Stimulated activated CD4-positive, alpha-beta T cell treated with anti-CD3 and anti-CD28 coated beads, Interleukin-15, amount 100 ng/mL, for 1 hour (primary cell): ENCODE data around the gene ASB18.

Experiments
- DNase-seq, 2 donors: peaks; one replicate each; pipeline ENCODE4 v3.0.0-alpha.2; 2020; ENCODE audit warnings: low read depth in 1 of 2, low spot score in 1 of 2

ASB18 gene

DNA sequence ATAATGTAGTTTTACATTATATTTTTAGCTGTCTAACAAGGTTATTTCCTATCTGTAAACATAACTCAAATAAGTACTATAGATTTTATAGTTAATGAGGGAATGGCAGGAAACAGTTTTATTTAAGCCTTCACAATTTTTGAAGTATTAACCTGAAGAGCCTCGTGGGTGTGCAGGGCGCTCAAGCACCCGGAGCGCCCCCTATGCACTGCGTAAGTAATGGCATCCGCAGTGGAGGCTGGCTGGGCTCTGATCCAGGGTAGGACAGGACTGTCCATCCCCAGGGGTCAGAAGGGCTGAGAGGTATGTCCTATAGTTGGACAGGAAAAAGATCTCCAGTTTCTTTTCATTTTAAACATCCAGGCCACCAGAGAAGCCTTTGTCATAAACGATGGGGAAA, 87.8 kb downstream of the ASB18 start:
- no peak for DNase-seq

DNA sequence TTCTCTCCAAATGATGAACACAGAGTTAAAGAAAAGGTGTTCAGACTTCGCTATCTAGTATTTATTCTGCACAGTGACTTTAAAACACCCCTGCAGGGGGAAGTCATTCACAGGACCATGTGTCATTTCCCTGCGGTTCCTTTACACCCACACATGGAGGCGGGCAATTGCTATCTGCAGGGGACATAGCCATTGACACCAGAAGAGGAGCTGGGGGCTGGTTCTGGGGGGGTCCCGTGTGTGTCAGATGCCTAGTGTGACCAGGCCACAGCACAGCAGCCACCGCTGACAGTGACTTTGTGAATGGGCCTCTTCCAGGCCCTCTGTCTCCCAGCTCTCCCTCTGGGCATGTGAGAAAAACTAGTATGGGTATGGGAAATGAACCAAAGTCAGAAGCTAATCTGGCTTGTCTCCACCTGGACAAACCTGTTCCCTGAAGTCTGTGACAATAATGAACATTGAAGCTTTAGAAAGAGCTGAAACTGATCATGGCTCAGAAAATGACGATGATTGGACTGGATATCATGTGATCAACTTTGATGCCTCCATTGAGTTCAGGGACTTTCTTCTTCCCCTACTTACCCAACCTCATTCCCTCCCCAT, 88.6 kb downstream of the ASB18 start:
- no peak for DNase-seq

DNA sequence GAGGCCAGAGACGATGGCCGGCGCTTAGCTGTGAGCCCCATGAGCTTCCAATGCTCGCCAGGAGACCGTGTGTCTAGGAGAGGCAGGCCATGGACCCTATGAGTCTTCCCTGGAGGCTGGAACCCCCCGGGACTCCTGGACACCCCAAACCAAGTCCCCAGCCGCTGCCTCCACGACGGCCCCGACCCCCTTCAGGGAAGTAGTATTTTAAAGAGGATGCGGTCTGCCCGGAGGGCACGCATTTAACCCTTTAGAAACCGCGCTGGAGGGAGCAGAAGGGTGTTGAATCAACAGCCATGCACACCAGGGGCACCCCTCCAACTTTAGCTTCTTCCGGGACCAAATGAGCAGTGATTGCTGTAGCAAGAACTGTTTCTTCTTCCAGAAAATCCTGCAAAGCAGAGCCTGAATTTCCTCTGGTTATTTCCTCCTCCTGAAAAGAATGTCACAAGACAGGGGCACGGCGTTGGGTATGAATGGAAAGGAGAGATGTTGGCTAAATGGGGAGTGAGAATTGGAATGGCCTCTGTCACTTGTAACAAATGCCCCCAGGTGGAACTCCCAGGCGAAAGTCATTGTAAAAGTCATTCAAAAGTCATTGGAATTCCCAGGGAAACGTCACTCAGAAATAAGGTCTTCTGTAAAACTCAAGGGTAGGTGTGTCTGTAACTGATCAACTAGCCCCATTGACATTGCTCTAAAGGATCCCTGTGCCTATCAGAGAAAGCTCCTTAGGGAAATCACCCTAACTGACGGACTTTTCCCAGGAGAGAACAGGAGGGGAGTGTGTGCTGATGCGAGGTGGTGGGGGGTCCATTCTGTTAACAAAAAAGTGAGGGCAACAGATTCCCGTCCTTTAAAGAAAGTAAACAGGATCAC, 90.2 kb downstream of the ASB18 start:
- DNase-seq: no peak

DNA sequence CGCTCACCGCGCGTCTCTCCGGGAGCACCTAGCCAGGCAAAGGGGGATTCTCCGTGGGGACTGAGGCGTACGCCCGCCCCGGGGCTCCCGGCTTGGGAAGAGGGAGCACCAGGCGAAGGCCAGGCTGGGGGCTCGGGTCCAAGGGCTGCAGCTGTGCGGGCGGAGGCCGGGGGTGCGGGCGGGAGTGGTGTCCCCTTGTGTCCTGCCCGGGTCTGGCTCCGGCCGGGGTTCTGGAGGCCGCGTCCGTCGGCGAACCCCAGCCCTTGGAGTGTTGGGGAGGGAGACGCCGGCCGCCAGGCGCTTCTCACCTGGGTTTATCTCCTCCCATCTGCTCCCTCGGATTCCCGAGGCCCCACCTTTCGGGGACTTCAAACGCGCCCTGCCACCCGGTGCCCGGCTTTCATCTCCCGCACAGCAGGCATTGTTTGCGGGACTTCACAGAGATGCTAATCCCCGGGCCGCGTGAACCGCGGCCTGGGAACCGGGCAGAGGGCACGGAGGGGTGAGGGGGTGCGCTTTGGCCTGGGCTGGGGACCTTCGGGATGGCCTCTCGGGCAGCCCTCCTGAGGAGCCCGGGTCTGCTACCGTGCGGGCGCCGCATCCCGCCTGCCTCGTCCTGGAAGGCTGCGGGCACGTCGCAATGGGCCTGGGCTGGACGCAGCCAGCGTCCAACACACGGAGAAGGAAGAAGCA, 91.0 kb downstream of the ASB18 start:
- no peak for DNase-seq

DNA sequence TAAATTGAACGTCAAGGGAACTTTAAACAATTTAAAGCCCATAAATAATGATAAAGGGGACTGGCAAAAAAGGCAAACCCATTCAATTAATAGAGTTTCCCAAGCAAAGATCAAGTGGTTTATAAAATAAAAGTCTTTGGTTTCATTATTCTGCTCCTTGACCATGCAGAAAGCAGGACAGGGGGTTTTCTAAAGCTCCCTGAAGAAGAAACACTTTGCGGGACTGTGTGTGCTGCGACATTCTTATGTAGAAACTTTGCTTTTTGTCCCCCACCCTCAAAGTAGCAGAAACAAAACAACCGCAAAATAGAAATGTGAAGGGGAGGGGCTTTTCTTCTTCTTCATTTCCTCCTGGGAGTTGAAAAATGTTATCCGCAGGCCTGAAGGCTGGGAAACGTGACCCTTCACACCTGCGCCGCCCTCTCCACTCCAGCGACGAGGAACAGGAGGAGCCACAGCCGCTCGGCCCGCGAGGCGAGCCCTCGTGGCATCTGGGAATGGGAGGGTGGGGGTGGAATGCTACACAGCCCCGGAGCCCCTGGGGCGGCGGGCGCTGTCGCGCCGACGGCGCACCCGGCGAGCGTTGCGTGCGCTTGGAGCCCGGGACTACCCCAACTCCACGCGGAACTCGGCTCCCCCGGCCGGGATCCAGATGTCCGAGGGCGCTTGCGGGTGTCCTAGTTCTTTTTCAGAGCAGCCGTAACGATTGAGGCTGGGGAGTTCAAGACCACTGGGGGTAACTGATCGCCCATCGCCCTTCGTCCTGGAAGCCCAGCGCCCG, 91.8 kb downstream of the ASB18 start:
- DNase-seq: no peak

DNA sequence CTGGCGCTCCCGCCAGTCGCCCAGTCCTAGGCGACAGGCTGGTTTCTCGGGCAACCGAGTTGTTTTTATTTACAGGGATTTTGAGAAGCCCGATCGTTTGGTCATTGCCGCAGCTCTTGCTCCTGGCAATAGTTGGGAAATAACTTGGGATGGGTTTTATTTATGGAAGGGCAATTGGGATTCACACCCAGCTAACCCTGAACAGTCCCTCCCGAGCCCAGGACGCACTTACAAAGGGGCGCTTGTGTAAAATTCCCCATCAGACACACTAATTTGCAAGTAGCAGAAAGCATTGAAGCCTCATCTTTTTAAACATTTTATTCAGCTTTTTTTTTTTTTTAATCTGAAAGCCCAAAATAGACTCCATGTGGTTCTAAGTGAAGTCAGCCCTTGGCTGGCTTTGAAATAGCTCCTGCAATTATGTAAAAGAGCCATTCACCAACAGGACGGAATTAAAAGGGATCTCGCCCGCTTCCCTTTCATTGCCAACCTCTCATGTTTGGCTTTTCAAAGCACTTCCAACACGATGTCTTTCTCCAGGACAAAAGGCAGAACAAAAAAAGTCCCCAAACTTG, 92.4 kb downstream of the ASB18 start:
- no peak for DNase-seq

DNA sequence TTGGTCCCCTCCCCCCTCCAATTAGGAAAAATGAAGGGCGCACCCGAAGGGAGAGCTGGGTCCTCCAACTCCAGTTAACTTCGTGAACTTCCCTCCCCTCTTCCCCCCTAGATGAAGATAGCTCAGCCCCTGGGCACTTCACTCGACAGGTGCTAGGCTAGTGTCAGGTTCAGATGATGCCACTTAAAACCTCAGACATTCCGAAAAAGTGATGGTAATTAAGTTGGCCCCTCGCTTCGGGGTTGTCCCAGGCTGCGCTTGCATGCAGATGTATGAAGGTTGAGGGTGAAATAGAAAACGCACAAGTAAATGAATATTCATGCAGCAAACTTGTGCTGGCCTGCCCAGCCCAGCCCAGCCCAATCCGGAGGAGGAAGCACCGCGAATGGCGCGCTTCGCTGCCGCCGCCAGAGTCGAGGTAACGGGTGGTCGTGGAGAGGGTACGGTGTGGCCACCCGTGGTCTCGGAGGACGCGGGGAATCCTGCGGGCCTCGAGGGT, 93.0 kb downstream of the ASB18 start:
- no peak for DNase-seq

DNA sequence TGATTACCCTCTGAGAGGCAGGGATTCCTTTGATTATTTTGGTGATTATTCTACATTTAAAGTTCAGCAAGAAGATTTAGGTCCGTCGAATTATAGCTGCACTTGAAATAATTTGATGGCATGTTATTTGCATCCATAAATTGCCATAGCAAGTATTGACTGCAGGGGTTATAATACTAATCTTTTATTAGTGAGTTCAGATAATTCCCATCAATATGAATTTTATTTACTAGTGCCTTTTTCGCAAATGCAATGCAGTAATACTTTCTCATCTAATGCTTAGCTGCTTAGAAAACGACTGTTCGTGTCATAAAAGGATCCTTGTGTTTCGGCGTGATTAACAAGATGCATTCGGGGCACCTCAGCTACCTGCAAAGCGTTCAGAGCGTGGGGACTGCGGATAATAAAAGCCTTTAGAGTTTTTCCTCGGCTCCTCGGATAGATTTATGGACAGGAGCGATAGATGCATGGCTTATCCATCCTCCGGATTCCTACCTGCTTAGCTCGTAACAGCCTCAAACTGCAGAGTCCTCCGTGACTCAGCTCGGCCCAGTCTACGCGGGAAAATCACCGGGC, 93.5 kb downstream of the ASB18 start:
- no peak for DNase-seq

DNA sequence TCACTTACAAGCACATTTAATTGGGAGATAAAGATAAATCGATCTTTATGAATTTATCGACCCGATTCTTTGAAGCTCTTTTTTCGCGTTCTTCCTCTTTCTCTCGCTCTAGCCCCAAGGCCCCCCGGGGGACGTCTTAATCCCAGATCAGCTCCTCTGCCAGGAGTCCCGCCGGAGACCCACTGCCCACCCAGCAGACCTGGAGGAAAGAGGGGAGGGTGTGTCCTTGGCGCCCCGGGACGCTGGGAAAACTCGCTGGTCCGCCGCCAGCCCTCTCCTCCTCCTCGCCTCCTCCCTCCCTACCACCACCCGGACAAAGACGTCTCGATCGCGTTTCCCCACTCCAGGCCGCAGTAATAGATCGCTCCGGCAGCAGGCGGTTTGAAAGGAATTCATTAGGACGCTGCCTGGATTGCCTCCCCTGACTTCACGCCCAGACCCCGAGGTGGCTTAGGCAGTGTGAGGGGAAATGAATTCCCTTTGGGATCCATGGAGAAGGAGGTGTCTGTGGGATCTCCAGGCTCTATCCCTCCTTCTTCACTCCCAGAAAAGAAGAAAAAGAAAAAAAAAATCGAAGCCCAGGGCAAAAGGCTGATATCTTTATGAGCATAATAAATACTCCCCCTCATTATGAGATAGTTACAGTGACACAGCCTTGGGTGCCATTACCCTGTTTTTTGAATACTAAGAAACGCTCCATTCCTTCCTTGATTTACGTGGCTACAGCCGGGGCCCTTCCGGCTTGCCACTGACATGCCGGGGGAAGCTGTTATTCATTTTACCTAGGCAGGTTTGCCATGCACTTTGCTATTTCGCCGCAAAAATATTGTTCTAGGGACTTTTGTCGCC, 94.2 kb downstream of the ASB18 start:
- DNase-seq: no peak

DNA sequence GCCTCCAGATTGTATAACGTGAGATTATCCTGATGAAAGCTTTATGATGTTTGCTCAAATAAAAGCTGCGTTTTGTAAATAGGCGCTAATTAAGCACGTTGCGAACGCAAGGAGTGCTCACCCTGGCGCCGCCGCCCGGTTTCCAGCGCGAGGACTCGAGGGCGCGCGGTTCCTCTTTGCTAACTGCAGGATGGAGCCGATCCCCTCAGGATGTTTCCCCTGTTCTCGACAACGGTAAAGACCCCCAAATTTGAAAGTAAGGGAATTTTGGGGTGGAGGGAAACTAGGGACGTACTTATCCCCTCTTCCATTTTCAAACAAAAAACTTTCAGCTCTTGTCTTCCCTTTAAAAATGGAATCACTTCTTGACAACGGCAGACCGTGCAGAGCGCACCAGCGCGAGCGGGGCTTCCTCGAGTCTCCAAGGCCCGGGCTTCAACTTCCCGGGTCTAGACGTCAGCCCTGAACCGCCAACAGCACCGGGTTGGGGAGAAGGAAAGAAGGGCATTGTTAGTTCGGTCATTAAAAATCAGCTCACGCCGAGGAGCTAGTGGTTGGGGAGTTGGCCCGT, 95.0 kb downstream of the ASB18 start:
- no peak for DNase-seq

DNA sequence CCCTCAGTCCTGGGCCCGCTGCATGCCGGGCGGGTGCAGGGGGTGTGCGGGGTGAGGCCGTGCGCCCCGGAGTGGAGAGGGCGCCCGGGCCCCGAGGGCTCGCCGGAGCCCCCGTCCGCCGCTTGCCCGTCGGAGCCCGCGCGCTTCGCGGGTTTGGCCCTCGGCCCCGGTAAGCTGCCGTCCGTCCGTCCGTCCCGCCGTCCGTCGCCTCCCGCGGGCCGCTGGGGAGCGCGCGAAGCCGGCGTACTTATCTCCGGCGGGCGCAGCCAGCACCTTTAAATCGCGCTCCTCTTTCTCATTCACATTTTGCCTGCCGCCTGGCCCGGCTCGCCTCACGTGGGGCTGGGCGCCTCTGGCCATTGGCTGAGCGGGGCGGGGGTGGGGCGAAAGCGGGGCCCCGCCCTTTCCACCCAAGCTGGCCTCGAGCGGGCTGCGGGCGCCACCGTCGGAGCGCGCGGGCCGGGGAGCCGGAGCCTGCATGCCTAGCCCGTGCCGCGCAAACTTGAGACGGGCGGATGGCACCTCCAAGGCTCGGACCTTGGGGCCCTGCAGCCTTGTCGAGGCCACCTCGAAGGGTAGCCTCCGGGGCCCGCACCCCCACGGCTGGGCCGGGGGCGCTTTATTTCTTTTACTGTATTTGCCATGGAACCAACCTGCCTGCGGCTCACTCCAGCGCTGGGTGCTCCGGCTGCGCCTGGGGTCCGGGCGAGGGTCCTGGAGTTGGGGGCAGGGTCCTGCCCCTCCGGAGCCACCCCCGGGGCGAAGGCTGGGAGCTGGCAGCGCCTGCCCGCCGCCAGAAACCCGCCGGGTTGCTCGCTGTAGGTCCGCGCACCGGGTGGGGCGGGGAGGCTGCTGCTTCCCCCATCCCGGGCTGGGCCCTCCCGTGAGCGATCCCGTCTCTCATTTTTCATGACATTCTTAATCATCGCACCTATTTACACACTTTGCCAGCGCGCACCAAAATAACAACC, 95.8 kb downstream of the ASB18 start, which contains the start of gene GBX2:
TSS of gene GBX2 (minus strand) at position 277 of the 971 bp plus-strand sequence. CDS start 415 bp downstream, outside the sequence.
- no peak for DNase-seq

DNA sequence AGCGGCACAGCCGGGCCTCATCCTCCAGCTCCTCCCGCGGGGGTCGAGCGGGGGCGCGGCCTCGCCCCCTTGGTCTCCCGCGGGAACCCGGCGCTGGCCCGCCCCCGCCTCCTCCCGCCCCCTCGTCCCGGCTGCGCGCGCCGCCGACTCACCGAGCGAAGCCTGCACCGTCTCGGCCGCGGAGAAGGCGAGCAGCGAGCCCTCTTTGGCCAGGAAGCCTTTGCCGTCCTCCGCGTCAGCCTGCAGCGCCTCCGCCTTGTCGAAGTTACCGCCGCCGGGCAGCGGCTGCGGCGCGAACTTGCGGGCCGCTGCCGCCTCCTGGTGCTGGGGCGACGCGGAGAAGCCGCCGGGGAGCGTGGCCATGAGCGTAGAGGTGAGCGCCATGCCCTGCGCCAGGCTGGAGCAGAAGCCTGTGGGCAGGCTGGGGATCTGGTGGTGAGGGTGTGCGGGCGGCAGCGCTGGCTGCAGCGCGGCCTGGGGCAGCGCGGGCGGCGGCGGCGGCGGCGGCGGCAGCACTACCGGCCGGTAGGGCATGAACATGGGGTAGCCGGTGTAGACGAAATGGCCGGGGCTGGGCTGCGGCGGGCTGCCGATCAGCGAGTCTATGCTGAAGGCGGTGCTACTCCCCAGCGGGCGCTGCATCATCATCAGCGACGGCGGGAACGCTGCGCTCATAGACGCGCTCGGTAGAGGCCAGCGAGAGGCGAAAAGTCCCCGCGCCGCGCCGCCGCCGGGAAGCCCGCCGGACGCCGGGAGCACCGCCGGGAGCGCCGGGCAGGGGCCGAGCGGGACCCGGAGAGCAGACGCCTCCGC, 96.7 kb downstream of the ASB18 start:
- no peak for DNase-seq

DNA sequence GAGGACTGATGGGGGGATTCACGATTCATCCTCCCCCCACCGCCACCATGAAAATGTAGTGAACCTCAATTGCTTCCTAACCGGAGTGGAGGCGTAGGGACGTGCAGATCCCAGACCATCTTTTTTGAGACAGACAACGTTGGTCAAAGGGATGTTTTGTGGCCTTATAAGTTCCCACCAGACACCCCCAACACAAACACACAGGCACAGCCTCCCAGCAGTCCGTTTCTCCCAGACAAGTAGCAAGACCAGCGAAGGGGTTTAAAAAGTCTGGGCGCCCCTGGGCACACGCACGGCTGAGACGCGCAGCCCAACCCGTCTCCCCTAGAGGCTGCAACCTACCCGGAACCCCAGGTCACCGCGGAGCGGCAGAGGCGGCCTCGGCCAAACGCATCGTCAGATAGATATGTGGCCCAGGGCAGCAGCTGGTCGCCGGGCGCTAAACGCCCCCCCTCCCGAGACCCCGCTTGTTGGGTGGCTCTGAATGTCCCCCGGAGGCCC, 97.4 kb downstream of the ASB18 start:
- no peak for DNase-seq

DNA sequence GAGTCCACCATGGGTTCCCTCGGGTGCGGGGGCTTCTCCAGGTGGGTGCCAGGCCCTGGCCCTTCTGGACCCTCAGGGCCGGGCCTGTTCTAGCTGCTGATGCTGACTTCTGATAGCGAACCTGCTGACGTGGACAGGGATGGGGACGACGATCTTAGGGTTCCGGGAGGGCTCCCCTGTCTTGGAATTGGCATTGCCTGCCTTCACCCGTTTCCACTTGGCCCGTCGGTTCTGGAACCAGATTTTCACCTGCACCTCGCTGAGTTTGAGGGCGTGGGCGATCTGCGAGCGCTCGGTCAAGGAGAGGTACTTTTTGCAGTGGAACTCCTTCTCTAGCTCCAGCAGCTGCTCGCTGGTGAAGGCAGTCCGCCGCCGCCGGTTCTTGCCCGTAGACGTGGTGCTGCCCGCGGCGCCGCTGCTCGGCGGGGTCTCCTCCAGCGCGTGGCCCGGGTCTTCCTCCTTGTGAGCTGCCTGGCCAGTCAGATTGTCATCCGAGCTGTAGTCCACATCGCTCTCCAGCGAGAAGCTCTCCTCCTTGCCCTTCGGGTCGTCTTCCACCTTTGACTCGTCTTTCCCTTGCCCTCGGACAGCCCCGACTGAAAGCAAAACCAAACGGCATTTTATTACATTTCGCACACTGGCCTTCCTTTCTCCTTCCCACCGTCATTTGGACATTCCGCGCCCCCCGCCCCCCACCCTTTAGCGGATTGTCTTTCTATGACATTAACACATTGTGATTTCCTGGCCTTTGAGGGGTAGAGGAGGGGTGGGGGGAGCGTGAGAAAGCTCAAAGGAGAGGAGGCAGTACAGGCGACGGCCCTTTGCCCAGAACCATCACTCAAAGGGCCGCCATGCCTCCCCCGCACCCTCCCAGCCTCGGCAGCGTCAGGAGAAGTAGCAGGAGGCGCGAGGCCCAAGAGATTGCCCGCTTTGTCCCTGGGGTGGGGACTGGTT, 98.1 kb downstream of the ASB18 start:
- no peak for DNase-seq

DNA sequence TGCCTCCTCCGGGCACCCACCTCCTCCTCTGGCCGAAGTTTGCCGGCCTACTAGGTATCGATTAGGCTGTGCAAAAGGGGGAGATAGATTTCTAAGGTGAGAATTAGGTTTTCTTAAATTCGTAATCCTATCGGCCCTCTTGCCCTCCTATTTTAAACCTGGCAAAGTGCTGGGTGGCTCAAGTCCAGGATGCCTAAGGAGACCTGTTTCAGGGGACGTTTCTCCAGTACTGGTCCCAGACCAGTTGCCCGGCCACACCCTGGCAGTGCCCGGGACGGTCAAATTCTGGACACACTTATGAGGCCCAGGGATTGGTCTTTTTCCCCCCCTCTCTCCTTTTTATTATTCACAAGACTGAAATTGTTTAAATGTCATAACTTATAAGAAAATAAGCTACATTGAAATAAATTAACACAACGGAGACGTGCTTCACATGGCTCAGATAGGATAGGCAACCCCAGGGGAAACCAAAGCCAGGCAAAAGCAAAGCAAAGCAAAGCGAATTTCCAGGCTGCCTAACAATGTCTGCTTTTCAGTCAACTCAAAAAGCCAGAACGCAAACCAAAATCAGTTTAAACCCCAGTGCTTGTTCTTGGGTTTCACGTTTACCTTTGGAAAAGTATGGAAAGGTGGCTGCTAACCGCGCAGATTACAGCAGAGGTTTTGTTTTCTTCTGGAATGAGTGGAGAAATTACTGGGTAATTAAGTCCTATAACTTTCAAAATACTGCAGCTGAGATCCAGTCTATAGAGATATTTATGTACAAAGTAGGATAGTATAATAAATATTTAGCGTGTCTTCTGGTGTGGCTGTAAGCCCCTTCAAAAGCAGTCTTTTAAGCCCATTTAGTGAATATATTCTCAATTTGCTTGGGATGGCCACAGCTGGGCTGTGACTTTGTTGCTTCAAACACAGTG, 99.0 kb downstream of the ASB18 start:
- DNase-seq: no peak
